ENCODE measurements around the gene CHMP4B. TPM values are rescaled to one million over a fixed set of nuclear protein-coding genes. Genes with fewer than 3 reads are reported as not detected.

CHMP4B gene
- total RNA-seq, 1 experiment from 2014 or later = 151 TPM

DNA sequence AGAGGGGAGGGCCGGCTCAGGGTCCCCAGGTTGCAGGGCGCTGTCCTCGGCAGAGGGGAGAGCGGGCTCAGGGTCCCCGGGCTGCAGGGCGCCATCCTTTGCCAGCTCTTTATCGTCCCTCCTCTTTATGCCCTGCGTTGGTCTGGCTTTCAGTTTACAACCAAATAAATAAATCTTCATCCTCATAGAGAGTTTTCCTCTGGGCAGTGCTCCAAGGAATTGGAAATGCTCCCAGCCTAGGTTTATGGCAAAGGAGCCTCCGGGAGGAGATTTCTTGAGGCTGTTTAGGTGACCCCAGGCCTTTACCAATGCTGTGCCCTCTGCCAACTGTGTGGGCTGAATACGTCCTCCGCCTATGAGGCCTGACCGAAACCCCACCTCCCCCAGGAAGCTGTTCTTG lies 60.2 kb downstream of the CHMP4B start:
- in situ Hi-C loops (cut with HindIII; ENCODE audit: low pct_unique_long_range_greater_than_20kb, low sequenced_read_pairs) = no loop called here

DNA sequence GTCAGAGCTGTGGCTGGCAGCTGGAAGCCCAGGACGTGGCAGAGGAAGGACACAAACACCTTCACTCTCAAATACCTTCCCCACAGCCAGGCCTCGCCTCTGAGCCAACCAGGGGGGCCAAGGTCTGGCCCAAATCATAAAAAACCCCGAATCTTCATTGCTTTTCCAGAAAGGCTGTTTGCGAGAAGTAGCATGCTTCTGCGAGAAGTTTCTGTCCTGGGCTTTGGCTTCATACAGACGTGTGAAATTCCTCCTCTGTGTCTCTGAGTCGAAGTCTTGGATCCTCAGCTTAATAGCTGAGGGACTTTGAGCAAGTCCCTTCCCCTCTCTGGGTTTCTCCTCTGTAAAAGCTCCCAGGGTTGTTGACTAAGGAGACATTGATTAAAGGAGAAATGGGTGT lies 63.0 kb downstream of the CHMP4B start:
- no peak for DNase-seq (ENCODE audit: low read depth)
- in situ Hi-C loops (cut with HindIII; ENCODE audit: low pct_unique_long_range_greater_than_20kb, low sequenced_read_pairs) = no loop called here

More for the DNA sequence above, 60.2 kb downstream of the CHMP4B start:
- DNase-seq (ENCODE audit: low read depth) = no peak

DNA sequence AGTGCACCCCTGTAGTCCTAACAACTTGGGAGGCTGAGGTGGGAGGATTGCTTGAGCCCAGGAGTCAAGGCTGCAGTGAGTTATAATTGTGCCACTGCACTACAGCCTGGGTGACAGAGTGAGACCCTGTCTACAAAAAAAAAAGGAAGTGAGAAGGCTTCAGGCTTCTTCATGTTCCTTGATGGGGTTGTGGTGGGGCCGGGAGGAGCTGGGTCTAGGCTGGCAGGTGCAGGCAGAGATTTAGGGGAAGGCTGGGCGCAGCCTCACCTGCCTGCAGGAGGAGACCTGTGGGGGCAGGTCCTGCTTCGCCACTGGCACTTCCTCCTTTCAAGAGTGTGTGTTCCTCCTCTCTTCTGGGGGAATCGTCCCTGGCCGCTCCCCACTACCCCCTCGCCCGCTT lies 63.9 kb downstream of the CHMP4B start:
- no peak for DNase-seq (ENCODE audit: low read depth)
- in situ Hi-C loops (cut with HindIII; ENCODE audit: low pct_unique_long_range_greater_than_20kb, low sequenced_read_pairs) = no loop called here

DNA sequence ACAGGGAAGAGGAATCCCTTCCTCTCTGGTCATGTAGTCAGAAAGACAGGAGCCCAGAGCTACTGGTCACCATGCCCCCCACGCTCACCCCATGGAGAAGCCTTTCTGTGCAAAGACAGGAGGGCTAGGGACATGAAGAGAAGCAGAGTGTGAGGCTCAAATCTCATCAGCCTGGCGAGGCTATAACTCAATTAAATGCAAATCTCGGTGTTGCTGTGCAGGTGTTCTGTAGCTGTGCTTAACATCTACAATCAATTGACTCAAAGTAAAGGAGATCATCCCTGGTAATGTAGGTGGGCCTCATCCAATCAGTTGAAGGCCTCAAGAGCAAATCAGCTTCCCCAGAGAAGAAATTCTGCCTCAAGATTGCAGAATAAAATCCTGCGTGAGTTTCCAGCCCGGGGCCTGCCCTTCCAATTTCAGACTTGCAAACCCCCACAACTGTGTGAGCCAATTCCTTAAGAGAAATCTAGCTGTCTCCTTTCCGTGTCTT lies 64.4 kb downstream of the CHMP4B start:
- DNase-seq (ENCODE audit: low read depth) = no peak

DNA sequence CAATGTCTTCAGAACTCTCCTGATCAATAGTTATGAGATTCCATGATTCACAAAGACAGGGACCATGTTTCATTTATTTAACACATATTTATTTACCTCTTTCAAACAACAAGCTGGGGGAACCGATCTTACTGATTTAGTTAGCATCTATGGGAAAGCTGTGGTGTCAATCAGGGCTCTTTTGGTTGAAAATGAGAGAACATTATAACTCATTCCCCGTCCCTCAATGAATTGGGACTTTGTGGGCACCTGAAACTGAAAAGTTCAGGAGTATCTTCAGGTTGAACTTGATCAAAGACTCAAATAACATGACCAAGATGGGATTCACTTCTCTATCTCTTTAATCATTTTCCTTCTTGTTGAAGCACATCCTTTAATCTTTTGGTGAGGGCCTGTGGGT lies 67.4 kb downstream of the CHMP4B start:
- DNase-seq (ENCODE audit: low read depth) = no peak
- in situ Hi-C loops (cut with HindIII; ENCODE audit: low pct_unique_long_range_greater_than_20kb, low sequenced_read_pairs) = no loop called here

More for the DNA sequence above, 64.4 kb downstream of the CHMP4B start:
- in situ Hi-C loops (cut with HindIII; ENCODE audit: low pct_unique_long_range_greater_than_20kb, low sequenced_read_pairs) = no loop called here

DNA sequence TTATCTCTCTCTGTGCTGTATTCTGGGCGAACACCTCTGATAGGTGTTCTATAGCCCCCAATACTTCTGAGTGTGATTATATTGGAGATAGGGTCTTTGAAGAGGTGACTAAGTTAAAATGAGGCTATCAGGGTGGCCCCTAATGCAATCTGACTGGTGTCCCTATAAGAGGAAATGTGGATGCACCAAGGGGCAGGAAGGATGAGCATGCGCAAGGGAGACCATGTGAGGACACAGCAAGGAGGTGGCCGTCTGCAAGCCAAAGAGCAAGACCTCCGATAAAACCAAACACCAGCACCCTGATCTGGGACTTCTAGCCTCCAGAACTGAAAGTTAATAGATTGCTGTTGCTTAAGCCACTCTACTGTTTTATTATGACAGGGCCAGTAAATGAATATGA lies 69.2 kb downstream of the CHMP4B start:
- no peak for DNase-seq (ENCODE audit: low read depth)
- in situ Hi-C loops (cut with HindIII; ENCODE audit: low pct_unique_long_range_greater_than_20kb, low sequenced_read_pairs) = no loop called here

DNA sequence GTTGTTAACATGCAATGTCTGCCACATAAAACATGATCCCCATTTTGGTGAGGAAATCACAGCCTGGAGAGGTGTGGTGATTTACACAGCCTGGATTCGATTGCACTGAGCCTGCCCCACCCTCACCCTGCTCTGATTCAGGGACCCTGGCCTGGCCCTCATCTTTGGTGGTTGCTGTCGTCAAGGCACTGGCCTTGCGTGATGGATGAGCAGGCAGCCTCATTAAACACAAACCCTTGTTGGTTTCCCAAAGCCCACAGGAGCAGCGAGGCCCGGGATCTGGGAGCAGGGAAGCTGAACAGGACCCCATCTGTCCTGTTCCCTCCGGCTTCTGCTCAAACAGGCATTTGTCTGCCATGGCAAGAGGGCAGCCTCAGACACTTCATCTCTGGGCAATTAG lies 70.8 kb downstream of the CHMP4B start:
- in situ Hi-C loops (cut with HindIII; ENCODE audit: low pct_unique_long_range_greater_than_20kb, low sequenced_read_pairs) = no loop called here

DNA sequence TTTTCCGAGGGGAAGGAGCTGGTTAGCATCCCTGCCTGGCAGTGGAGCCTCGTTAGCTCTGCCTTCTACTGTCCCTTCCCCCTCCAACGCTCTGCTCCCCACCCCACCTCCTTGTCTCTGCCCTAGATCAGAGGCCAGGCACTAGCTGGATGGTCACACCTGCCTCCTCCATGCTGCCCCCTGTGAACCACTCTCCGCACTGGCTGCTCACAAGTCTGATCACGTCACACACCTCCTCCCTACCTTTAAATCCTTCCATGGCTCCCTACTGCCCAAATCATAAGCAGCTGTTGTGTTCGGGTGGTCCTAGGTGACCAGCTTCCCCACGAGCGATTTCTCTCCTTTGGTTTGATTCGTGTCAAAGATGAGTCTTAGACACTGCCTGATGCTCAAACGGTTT lies 71.3 kb downstream of the CHMP4B start:
- in situ Hi-C loops (cut with HindIII; ENCODE audit: low pct_unique_long_range_greater_than_20kb, low sequenced_read_pairs) = no loop called here
- DNase-seq (ENCODE audit: low read depth) = no peak

More for the DNA sequence above, 70.8 kb downstream of the CHMP4B start:
- no peak for DNase-seq (ENCODE audit: low read depth)

DNA sequence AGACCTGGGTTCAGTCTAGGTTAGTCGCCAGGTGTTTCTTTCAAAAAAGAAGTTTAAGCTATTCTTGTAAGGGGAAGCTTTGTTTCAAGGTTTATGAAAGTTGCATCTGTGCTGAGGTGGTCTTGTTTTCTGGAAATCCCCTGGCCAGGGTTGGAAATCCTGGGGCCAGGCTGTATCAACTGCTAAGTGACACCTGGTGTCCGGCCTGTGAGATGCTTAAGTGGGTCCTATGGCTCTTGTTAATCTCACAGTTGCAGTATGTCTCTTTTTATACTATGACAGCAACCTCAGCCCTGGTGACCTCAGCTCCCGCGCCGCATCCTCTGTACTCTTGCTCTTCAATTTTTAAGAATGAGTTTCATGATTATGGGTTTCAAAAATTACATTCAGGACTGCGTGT lies 72.0 kb downstream of the CHMP4B start:
- DNase-seq (ENCODE audit: low read depth) = no peak
- in situ Hi-C loops (cut with HindIII; ENCODE audit: low pct_unique_long_range_greater_than_20kb, low sequenced_read_pairs) = no loop called here

DNA sequence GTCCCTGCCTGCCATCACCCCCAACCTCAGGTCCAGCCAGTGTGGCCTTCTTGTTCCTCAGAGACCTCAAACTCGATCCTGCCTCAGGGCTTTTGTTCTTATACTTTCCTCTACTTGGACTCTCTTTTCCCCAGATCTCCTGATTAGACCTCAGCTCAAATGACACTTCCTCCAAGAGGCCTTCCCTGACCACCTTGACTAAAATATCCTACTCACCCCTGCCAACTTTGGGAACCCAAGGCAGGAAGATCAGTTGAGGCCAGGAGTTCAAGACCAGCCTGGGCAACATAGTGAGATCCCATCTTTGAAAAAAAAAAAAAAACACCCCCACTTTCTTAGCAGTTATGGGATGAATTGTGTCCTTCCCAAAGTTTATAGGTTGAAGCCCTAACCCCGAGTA lies 73.5 kb downstream of the CHMP4B start:
- in situ Hi-C loops (cut with HindIII; ENCODE audit: low pct_unique_long_range_greater_than_20kb, low sequenced_read_pairs) = no loop called here
- DNase-seq (ENCODE audit: low read depth) = no peak

DNA sequence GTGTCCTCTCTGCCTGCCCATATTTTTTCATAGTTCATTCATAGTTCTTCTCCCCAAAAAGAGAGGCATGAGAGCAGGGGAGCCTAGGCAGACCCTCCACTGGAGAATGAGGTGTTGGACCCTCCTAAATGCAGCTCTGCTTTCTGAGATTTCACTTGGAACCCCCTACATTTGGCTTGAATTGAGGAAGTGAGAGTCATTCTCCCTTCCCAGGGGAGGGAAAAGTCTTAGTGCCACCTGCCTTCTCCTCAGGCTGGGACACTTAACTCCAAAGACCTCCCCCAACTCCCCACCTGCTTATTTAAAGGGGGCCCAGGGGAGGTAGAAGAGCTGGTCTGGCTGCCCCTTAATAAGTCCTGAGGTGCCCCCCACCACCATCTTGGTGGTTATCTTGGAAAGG lies 78.2 kb downstream of the CHMP4B start:
- no peak for DNase-seq (ENCODE audit: low read depth)
- in situ Hi-C loops (cut with HindIII; ENCODE audit: low pct_unique_long_range_greater_than_20kb, low sequenced_read_pairs) = no loop called here

DNA sequence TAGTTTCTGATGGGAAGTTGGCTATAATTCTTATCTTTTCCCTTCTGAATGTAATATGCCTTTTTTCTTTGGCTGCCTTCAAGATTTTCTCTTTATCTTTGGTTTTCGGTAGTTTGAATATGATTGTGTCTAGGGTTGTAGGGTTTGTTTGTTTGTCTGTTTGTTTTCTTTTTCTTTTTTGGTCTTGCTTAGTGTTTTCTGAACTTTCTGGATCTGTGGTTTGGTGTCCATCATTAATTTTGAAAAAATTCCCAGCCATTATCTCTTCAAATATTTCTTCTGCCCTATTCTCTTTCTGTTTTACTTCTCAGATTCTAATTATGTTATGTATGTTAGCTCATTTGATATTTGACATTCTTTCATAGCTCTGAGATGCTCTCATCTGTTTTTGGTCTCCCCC lies 79.4 kb downstream of the CHMP4B start:
- no peak for DNase-seq (ENCODE audit: low read depth)
- in situ Hi-C loops (cut with HindIII; ENCODE audit: low pct_unique_long_range_greater_than_20kb, low sequenced_read_pairs) = no loop called here

DNA sequence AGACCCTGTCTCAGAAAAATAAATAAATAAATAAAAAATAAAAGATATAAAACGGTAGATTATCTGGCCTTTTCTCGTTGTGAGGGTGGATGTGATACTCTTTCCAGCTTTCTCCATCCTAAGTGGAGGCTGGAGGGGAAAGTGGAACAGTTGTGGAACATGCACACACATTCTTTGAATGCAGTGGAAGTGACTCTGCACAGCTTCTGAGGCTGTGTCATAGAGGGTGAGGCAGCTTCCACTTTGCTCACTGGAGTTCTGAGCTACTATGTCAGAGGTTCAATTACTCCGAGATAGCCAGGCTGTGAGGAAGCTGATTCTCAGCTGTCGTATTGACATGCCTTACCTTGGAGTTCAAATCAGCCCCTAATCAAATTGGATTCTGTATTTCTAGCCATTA lies 82.2 kb downstream of the CHMP4B start:
- in situ Hi-C loops (cut with HindIII; ENCODE audit: low pct_unique_long_range_greater_than_20kb, low sequenced_read_pairs) = no loop called here
- DNase-seq (ENCODE audit: low read depth) = no peak

DNA sequence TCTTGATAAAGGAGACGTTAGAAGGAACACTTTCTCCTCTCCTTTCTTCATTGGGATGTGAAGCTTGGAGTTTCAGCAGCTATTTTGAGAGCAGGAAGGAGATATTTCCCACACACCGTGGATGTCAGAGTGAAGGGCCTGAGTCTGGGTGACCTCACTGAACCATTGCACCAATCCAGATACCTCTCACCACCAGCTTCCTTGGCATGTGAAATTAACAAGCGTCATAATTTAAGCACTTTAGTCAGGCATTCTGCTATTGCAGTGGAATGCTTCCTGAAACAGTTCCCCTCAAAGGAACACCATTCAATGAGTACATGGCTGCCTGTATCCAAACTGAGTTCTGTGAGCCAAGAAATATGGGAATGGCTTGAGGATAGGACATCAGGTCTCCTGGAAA lies 83.7 kb downstream of the CHMP4B start:
- no peak for DNase-seq (ENCODE audit: low read depth)
- in situ Hi-C loops (cut with HindIII; ENCODE audit: low pct_unique_long_range_greater_than_20kb, low sequenced_read_pairs) = no loop called here

DNA sequence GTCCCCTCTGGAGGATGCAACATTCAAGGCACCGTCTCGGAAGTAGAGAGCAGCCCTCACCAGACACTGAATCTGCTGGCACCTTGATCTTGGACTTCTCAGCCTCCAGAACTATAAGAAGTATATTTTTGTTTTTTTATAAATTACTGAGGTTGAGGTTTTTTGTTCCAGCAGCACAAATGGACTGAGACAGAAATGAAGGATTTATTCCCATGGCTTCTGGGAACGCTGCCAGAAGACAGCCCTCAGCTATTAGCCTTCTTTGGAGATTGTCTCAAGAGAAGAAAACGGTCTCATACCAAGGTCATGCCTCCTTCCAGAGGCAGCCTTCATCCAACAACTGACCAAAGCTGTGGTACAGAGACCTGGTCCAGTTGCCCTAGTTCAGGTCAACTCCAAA lies 85.4 kb downstream of the CHMP4B start:
- DNase-seq (ENCODE audit: low read depth) = no peak
- in situ Hi-C loops (cut with HindIII; ENCODE audit: low pct_unique_long_range_greater_than_20kb, low sequenced_read_pairs) = no loop called here

DNA sequence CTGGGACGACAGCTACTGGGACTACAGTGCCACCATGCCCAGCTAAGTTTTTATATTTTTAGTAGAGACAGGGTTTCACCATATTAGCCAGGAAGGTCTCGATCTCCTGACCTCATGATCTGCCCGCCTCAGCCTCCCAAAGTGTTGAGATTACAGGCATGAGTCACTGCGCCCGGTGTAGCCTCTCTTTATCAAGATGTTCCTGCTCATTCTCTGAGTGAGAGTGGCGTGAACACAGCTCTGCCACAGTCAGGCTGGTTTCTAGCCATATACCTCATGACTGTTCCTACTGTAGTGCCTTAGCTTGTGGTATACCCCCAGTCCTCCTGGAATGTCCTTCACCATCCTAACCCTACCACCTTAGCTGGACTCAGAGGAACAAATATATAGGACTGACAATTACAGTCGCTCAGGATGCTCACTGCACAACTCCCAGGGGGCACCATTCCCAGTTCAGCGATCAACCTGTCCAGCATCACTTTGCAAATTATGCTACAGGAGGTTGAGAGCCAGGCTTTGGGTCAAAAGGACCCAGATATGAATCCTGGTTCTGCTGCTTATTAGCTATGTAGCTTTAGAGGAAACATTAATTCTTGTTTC lies 86.3 kb downstream of the CHMP4B start:
- in situ Hi-C loops (cut with HindIII; ENCODE audit: low pct_unique_long_range_greater_than_20kb, low sequenced_read_pairs) = no loop called here
- DNase-seq (ENCODE audit: low read depth) = no peak

DNA sequence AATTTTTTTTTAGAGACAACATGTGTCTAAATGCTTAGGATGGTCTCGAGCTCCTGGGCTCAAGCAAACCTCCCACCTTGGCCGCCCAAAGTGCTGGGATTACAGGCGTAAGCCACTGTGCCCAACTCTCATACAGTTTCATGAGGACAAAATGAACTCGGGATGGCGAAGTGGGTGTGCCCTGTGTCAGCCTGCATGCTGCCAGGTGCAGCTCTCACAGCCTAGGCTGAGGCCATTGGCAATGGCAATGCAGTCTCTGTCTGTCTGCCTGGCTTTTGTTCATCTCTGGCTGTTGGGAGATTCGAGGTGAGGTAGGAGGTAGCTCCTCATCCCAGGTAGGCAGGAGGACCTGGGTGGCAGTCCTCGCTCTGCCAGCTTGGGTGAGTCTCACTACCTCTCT lies 88.0 kb downstream of the CHMP4B start:
- DNase-seq (ENCODE audit: low read depth) = no peak
- in situ Hi-C loops (cut with HindIII; ENCODE audit: low pct_unique_long_range_greater_than_20kb, low sequenced_read_pairs) = no loop called here

DNA sequence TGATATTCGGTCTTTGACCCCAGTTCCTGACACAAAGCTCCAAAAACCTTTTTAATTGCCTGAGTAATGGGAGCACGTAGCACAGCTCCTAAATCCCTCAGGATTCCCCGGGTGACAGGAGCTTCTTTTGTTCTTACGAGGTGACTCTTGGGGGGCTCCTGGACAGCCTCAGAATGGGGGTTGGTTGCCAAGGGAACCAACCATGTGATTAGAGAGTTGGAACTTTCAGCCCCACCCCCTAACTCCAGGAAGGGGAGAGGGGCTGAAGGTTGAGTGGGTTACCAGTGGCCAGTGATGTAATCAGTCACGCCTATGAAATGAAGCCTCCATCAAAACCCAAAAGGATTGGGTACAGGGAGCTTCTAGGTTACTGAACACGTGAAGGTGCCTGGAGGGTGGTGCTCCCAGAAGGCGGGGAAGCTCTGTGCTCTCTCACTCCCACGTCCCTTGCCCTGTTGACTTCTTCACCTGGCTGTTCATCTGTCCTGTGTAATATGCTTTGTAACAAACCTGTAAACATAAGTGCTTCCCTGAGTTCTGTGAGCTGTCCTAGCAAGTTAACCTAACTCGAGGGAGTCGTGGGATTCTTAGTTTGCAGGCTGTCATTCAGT lies 89.5 kb downstream of the CHMP4B start:
- no peak for DNase-seq (ENCODE audit: low read depth)
- in situ Hi-C loops (cut with HindIII; ENCODE audit: low pct_unique_long_range_greater_than_20kb, low sequenced_read_pairs) = no loop called here

DNA sequence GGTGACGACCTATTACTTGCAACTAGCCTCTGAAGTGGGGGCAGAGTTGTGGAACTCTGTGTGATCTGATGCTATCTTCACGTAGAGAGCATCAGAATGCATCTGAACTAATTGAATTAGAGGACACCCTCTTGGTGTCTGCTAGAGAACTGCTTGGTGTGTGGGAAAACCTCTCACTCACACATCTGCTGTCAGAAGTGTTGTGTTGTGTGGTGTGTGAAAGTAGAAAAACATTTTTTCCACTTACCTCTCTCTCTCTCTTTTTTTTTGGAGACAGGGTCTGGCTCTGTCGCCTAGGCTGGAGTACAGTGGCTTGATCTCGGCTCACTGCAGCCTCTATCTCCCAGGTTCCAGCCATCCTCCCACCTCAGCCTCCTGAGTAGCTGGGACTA lies 90.0 kb downstream of the CHMP4B start:
- in situ Hi-C loops (cut with HindIII; ENCODE audit: low pct_unique_long_range_greater_than_20kb, low sequenced_read_pairs) = no loop called here
- no peak for DNase-seq (ENCODE audit: low read depth)

DNA sequence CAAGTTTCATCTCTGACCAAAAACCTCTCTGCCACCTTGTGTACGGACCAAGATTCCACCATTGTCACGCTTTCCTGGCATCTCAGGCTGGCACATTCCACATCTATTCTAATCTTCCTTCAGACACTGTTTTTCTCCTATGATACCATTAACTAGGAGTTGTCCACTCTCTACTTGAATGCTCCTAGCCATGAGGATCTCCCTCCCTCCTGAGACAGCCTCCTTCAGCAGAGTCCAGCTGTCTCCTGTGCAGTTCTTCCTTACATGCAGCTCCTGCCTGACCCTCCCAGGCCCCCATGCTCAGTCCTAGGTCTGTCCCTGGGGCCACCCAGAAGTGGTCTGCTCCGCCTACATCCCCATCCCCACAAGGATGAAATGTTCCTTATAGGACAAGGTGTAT lies 90.9 kb downstream of the CHMP4B start:
- DNase-seq (ENCODE audit: low read depth) = no peak
- in situ Hi-C loops (cut with HindIII; ENCODE audit: low pct_unique_long_range_greater_than_20kb, low sequenced_read_pairs) = no loop called here
